Endothelial cell of umbilical vein (primary cell): ENCODE measurements around the gene PRXL2B. TPM values are rescaled to one million over a fixed set of nuclear protein-coding genes. Genes with fewer than 3 reads are reported as not detected.

Source experiments
- BruUV-seq: library from RNA; stranded (reverse); fragments of 400-500 nt; replicated peaks from 2 replicates; lab custom pipeline; 2021; lab: Mats Ljungman, UMichigan
- CTCF ChIA-PET: fragments of 300-600, 350-600 bp; sonication (Branson Sonifier 250); formaldehyde crosslinking; loops from one replicate; lab custom pipeline; 2021; ENCODE audit warnings: antibody characterized with exemption, inconsistent platforms; lab: Charles Lee
- POLR2A ChIA-PET: fragments of 300-600, 350-600 bp; sonication (Branson Sonifier 250); formaldehyde crosslinking; loops from one replicate; lab custom pipeline; 2021; ENCODE audit warnings: antibody characterized with exemption, inconsistent platforms; lab: Charles Lee
- DNase-seq: peaks from one replicate; pipeline ENCODE4 v3.0.0-alpha.2; 2011; ENCODE audit warnings: low read depth, low spot score
- FAIRE-seq: peaks from 2 replicates; lab custom pipeline; 2011; peaks lifted over from hg19 to GRCh38; lab: Jason Lieb, UNC
- H2AFZ ChIP-seq: 2 replicates; pipeline ENCODE4 v1.6.0; 2012; ENCODE audit warnings: low read depth, low read length, control low read depth, inconsistent platforms
- H3K27ac ChIP-seq: 2 replicates; pipeline ENCODE4 v1.5.1; 2011; ENCODE audit warnings: low read depth, mild to moderate bottlenecking, control low read depth, low read length, moderate library complexity; ENCODE audit not compliant: insufficient read depth
- H3K27me3 ChIP-seq, 2 experiments: 2 replicates each; pipeline versions ENCODE4 v1.6.0 to v1.6.1; 2011; ENCODE audit warnings: low read length in 2 of 2, mixed read lengths in 1 of 2; ENCODE audit not compliant: control insufficient read depth in 2 of 2, insufficient read depth in 2 of 2
- H3K36me3 ChIP-seq, 2 experiments: 2 replicates in 1 of 2; 3 replicates in 1 of 2; pipeline ENCODE4 v1.5.1; 2011; ENCODE audit warnings: low read length in 2 of 2, mild to moderate bottlenecking in 1 of 2, moderate library complexity in 1 of 2; ENCODE audit not compliant: control insufficient read depth in 2 of 2, insufficient read depth in 2 of 2; ENCODE audit errors: extremely low read depth in 1 of 2
- H3K4me1 ChIP-seq: 3 replicates; pipeline ENCODE4 v1.5.1; 2011; ENCODE audit warnings: mild to moderate bottlenecking, low read length; ENCODE audit not compliant: control insufficient read depth, insufficient read depth; ENCODE audit errors: extremely low read depth
- H3K4me2 ChIP-seq: 2 replicates; pipeline ENCODE4 v1.6.1; 2011; ENCODE audit warnings: low read length, control low read depth, mixed read lengths; ENCODE audit not compliant: insufficient read depth
- H3K4me3 ChIP-seq, 3 experiments: fragments of 200-600 bp in 1 of 3; sonication (generic), shearing (Covaris generic) in 1 of 3; replicated peaks in 1 of 3; 2 replicates each; pipeline ENCODE4 v1.5.1; 2011 to 2016; ENCODE audit warnings: control low read depth in 3 of 3, low read length in 3 of 3, mild to moderate bottlenecking in 2 of 3, inconsistent platforms in 1 of 3, low read depth in 1 of 3, moderate library complexity in 1 of 3; ENCODE audit not compliant: insufficient read depth in 1 of 3
- H3K79me2 ChIP-seq: 2 replicates; pipeline ENCODE4 v1.6.0; 2012; ENCODE audit warnings: low read length, inconsistent platforms; ENCODE audit not compliant: control insufficient read depth, insufficient read depth
- H3K9ac ChIP-seq: replicated peaks from 2 replicates; pipeline ENCODE3; 2011; ENCODE audit warnings: low read length, control low read depth; ENCODE audit not compliant: insufficient read depth; ENCODE audit errors: extremely low read depth
- H3K9me1 ChIP-seq: replicated peaks from 3 replicates; pipeline ENCODE4 v1.6.0; 2011; ENCODE audit warnings: mild to moderate bottlenecking, low read length; ENCODE audit not compliant: control insufficient read depth, insufficient read depth; ENCODE audit errors: extremely low read depth
- H3K9me3 ChIP-seq: replicated peaks from 2 replicates; pipeline ENCODE4 v1.5.1; 2012; ENCODE audit warnings: low read length, inconsistent platforms; ENCODE audit not compliant: control insufficient read depth, insufficient read depth
- H4K20me1 ChIP-seq: replicated peaks from 2 replicates; pipeline ENCODE3; 2011; ENCODE audit warnings: mild to moderate bottlenecking, low read length; ENCODE audit not compliant: control insufficient read depth, insufficient read depth; ENCODE audit errors: extremely low read depth
- CTCF ChIP-seq, 2 donors: IDR thresholded peaks; 1 replicate in 1 of 2; 2 replicates in 1 of 2; pipeline ENCODE4 v1.5.1; 2011; ENCODE audit warnings: low read length in 2 of 2, mild to moderate bottlenecking in 2 of 2, moderate library complexity in 2 of 2, control low read depth in 1 of 2, inconsistent platforms in 1 of 2, low read depth in 1 of 2; ENCODE audit not compliant: insufficient read depth in 1 of 2; ENCODE audit errors: extremely low read depth in 1 of 2
- EZH2 ChIP-seq: IDR thresholded peaks from 2 replicates; pipeline ENCODE4 v1.6.1; 2012; ENCODE audit warnings: borderline replicate concordance, low read depth, mild to moderate bottlenecking, moderate library complexity, low read length, inconsistent platforms; ENCODE audit not compliant: severe bottlenecking
- FOS ChIP-seq: IDR thresholded peaks from 2 replicates; pipeline ENCODE4 v1.6.1; 2011; ENCODE audit warnings: mild to moderate bottlenecking, low read length, moderate library complexity, borderline replicate concordance; ENCODE audit not compliant: insufficient read depth
- GATA2 ChIP-seq: IDR thresholded peaks from 2 replicates; pipeline ENCODE4 v1.7.0; 2011; ENCODE audit warnings: low read depth, mild to moderate bottlenecking, moderate library complexity, mixed read lengths, low read length; ENCODE audit not compliant: insufficient read length, insufficient read depth
- JUN ChIP-seq: IDR thresholded peaks from 2 replicates; pipeline ENCODE4 v1.6.1; 2011; ENCODE audit warnings: borderline replicate concordance, low read depth; ENCODE audit not compliant: insufficient read length, insufficient read depth
- MAX ChIP-seq: IDR thresholded peaks from 2 replicates; pipeline ENCODE4 v1.6.1; 2011; ENCODE audit not compliant: insufficient read depth, insufficient read length
- MYC ChIP-seq: IDR thresholded peaks from one replicate; pipeline ENCODE4 v1.6.1; 2011; ENCODE audit warnings: mild to moderate bottlenecking, low read depth, low read length
- POLR2A ChIP-seq: IDR thresholded peaks from 2 replicates; pipeline ENCODE4 v1.6.1; 2012; ENCODE audit warnings: low read depth, mild to moderate bottlenecking, control low read depth, low read length
- POLR2AphosphoS5 ChIP-seq: IDR thresholded peaks from 2 replicates; pipeline ENCODE4 v1.6.1; 2012; ENCODE audit warnings: low read depth, mild to moderate bottlenecking, control low read depth, low read length, moderate library complexity; ENCODE audit not compliant: insufficient read depth
- dilution Hi-C: fragments of 300-500 bp; cut with MboI; formaldehyde crosslinking; loops from one replicate; pipeline ENCODE4 v1.15.0; 2019; ENCODE audit warnings: low sequenced_read_pairs; ENCODE audit not compliant: extremely low pct_ligation_motif_present
- intact Hi-C: fragments of 100-400 bp; cut with micrococcal nuclease; formaldehyde crosslinking; loops from one replicate; pipeline ENCODE4 v1.10.0; 2022
- polyA plus RNA-seq, 4 experiments: library from polyadenylated mRNA; depleted of rRNA in 3 of 4; stranded (reverse) in 3 of 4; unstranded in 1 of 4; fragments of >200 nt; gene quantifications; 2 replicates each; pipeline versions ENCODE4 v1.2.1 to v1.2.3, GENCODE V29; 2011 to 2012; ENCODE audit warnings: missing spikeins in 1 of 4
- total RNA-seq: library from RNA; stranded (reverse); gene quantifications from 2 replicates; pipeline ENCODE4 v1.2.3, GENCODE V29; 2021

The PRXL2B gene
- total and polyA plus RNA-seq, 2 donors (not counting 3 experiments of a cell fraction or from before 2014, with no cell fraction given) = 29.6 to 55.8 TPM

GRCh38 chr1:2639203-2639602 lies 52.6 kb downstream of the PRXL2B start:
- CTCF ChIA-PET = no interaction called here
- H4K20me1 ChIP-seq = no peaks in the 10 kb centered on the region

More at GRCh38 chr1:2639203-2639602, 52.6 kb downstream of the PRXL2B start:
- Histone ChIP-seq H2AFZ (no peak overlapping the region), H3K36me3 (no peaks in the 10 kb centered on the region), H3K27ac (no peak overlapping the region), H3K9me3 (peaks cover 1% of the 10 kb centered on the region), H3K4me1 (peaks cover 8% of the 10 kb centered on the region), H3K79me2 (no peaks in the 10 kb centered on the region), H3K4me2 (no peak overlapping the region), H3K9me1 (no peaks in the 10 kb centered on the region), H3K27me3 (no peaks in the 10 kb centered on the region), H3K9ac (no peak overlapping the region), H3K4me3 (no peak overlapping the region)
- FAIRE-seq (no peak), DNase-seq (no peak)
- intact Hi-C loops (no loop called here), dilution Hi-C loops (no loop called here)
- TF ChIP-seq GATA2 (no peak), POLR2AphosphoS5 (no peak), MYC (no peak), CTCF (IDR thresholded peaks at IDR 0.05; ENCODE audit: extremely low read depth in 1 of 2, insufficient read depth in 1 of 2, low read depth in 1 of 2, low read length in 2 of 2) (no peak), POLR2A (no peak), EZH2 (no peak), MAX (no peak), FOS (no peak), JUN (no peak)
- no TSS peak for BruUV-seq
- POLR2A ChIA-PET = no interaction called here
